ENCODE results near the gene MYO1H.

- TF ChIP-seq EP300 (IDR thresholded peaks at IDR 0.05; ENCODE audit: borderline replicate concordance), result no peak
- no peak for TF ChIP-seq CREB1 (IDR thresholded peaks at IDR 0.05; ENCODE audit: low read depth)
- TF ChIP-seq NFIC (IDR thresholded peaks at IDR 0.05), result no peak
- no peak for TF ChIP-seq MAX (IDR thresholded peaks at IDR 0.05)
- no peak for TF ChIP-seq YY1 (IDR thresholded peaks at IDR 0.05; ENCODE audit: low read depth)
- TF ChIP-seq CEBPB (IDR thresholded peaks at IDR 0.05), result no peak
- no peak for TF ChIP-seq RAD21 (IDR thresholded peaks at IDR 0.05; ENCODE audit: low read depth)
- no peak for TF ChIP-seq REST (IDR thresholded peaks at IDR 0.05; ENCODE audit: low read depth)
- no peak for TF ChIP-seq EGR1 (IDR thresholded peaks at IDR 0.05)
- no peak for TF ChIP-seq TCF12 (IDR thresholded peaks at IDR 0.05; ENCODE audit: low read depth)
Observed at GRCh38 chr12:109301643-109302168, 46.0 kb upstream of the MYO1H start.
